GM12872 (cell line): ENCODE results near the gene MBD5.

Experiments used
- TF ChIP-seq, protein P1 (sequence below): IDR thresholded peaks from 3 replicates; pipeline ENCODE4 v1.5.1; 2011; ENCODE audit warnings: low read depth, mild to moderate bottlenecking, low read length, moderate library complexity; ENCODE audit not compliant: insufficient read depth

Gene MBD5

DNA sequence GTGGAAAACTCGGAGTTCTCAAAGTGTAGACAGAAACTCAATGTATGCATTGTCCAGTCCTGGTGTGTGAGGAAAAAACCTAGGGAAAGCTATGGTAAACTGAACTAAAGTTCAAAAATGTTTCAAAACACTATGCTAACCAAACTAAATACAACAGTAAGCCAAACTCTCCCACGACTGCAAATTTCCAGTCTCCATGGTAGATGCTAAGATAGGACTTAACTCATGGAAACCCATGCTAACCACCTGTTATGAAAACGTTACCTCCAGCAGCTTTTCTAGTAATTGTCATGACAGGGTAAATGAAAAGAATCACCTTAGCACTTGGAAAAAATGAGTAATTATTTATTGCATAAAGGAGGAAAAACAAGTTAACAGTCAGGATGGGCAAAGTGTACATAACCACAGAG, 488.0 kb downstream of the MBD5 start:
- TF ChIP-seq, protein P1, sequence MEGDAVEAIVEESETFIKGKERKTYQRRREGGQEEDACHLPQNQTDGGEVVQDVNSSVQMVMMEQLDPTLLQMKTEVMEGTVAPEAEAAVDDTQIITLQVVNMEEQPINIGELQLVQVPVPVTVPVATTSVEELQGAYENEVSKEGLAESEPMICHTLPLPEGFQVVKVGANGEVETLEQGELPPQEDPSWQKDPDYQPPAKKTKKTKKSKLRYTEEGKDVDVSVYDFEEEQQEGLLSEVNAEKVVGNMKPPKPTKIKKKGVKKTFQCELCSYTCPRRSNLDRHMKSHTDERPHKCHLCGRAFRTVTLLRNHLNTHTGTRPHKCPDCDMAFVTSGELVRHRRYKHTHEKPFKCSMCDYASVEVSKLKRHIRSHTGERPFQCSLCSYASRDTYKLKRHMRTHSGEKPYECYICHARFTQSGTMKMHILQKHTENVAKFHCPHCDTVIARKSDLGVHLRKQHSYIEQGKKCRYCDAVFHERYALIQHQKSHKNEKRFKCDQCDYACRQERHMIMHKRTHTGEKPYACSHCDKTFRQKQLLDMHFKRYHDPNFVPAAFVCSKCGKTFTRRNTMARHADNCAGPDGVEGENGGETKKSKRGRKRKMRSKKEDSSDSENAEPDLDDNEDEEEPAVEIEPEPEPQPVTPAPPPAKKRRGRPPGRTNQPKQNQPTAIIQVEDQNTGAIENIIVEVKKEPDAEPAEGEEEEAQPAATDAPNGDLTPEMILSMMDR = no peak

DNA sequence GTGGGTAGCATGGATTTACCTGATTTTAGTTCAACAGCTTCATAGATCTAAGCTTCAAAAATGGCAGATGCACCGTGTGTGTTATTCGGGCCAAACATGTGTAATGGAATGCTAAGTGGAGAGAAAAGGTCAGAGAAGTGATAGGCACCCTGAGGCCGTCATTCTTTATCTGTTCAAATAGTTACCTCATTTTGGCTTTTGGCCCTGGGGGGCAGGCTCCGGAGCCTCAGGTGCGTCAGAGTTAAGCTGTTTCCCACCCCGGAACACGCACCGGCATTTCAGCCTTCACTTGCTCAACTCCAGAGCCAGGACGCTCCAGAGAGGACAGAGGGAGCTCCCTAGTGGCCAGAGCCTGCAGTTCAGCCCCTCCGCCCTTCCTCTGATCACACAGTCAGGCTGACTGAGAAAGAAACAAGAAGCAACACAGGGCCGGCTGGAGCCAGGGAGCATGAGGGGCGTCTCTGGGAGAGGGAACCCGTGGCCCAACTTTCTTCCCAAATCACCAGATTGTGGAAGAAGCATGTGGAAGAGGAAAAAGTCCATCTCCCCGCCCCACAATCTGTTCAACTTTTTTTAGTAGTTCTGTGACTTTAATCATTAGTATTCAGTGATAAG, 488.5 kb downstream of the MBD5 start:
- TF ChIP-seq, protein P1 = peak; percentile 98

DNA sequence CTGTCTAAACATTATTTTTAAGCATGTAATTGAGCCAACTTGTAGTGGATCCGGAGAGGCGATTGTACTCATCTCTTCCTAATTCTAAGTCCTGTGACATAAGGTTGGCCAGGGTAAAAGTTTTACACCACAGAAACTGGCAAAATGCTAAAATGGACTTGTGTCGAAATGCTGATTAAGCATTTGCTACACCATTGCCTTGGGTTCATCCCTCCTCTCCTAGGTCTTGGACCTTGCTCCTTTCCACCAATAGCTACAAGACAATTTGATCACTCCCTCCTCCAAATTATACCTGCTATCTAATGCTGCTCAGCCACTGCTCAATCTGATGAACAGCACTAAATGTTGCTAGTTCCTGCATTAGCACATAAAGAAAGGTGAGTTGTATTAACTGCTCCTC, 491.0 kb downstream of the MBD5 start:
- TF ChIP-seq, protein P1 = no peak

DNA sequence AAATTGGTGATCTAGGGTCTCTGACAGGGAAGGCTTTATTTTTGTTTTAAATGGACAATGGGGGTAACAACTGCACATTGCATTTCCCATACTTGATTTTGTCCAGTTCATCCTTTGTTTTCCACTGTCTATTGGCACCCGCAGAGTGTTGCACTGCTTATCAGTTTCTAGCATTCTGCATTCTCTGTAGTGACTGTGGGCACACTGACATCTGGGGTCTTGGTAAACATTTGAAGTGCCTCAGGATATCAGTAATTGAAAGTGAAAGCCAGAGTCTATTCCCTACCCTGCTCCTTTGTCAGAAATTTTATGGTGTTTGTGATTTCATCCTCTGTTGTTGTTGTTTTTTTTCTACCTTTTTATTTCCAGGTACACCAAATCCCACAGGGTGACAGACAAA, 491.6 kb downstream of the MBD5 start:
- TF ChIP-seq, protein P1 = no peak

DNA sequence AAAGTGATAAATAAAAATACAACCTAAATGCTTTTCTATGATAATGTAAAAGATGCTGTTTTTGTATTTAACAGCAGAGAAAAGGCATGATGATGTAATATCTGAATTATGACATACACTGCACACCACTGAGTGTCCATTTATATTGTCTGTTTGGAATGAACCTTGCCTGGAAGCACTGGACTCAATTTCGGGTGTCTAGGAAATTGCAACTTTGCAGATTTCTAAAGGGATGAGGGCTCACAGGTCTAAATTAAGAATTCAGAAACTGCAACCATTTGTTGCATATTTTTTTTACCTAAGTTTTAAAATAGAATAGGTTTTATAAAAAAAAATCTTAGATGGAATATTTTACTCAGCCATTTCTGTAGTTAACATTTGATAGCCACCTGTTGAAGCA, 492.5 kb downstream of the MBD5 start:
- TF ChIP-seq, protein P1 = no peak

DNA sequence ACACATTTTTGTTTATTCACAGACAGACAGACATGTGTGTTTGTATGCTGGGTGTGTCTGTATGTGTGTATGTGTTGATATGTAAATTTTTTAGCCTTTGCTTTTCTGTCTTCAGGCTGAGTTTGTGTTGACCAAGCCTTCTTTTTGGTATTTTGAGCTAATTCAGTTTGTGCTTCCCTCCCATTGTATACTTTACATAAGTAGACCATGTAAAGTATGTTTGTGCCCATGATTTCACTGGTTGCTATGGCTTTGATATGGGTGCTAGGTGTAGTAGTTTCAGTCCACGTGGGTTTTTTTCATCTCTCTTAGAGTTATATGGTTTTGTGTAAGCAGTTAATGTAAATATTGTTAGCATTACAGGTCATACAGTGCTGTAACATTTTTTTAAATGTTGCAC, 494.2 kb downstream of the MBD5 start:
- TF ChIP-seq, protein P1 = no peak

DNA sequence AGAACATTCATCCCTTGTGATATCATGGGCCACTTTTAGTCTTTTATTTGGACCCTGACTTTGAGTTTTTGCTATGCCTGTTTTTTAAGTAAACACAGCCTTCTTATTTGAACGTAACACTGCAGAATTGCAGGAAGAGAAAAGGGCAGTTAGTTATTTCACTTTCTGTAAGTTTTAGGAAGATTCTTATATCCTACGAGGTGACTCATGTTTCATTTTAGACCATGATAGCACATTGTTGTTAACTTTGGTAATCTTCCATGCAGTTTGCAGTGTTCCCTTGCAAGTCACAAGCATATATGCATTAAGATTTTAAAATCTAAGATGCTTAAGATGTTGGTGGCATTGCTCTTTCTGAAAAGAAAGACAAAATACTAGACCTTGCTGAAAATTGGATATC, 495.1 kb downstream of the MBD5 start:
- TF ChIP-seq, protein P1 = no peak
